GM13977 (cell line): ENCODE data around the gene ARHGEF28.

Source experiments
- DNase-seq: peaks from one replicate; pipeline ENCODE4 v3.0.0; 2012; ENCODE audit warnings: low spot score
- CTCF ChIP-seq: IDR thresholded peaks from 2 replicates; pipeline ENCODE4 v1.5.1; 2012; ENCODE audit warnings: mild to moderate bottlenecking, control low read depth; ENCODE audit not compliant: insufficient read depth; ENCODE audit errors: extremely low read depth, missing control alignments
- in situ Hi-C: fragments of 300-500 bp; cut with MboI; formaldehyde crosslinking; loops from one replicate; pipeline ENCODE4 v1.12.0; 2022; ENCODE audit warnings: low sequenced_read_pairs, low pct_unique_long_range_greater_than_20kb, mixed read lengths, inconsistent platforms; ENCODE audit not compliant: unreplicated experiment

Gene ARHGEF28

GRCh38 chr5:73954381-73954780 lies 328.4 kb downstream of the ARHGEF28 start:
- no peak for DNase-seq
- no peak for TF ChIP-seq CTCF
- in situ Hi-C loops: no loop called here

- in situ Hi-C loops: no loop called here
- no peak for TF ChIP-seq CTCF
- no peak for DNase-seq
Measured at GRCh38 chr5:73955271-73955846, 329.4 kb downstream of the ARHGEF28 start.

- in situ Hi-C loops: no loop called here
- no peak for DNase-seq
- no peak for TF ChIP-seq CTCF
Measured at GRCh38 chr5:73957397-73958001, 331.5 kb downstream of the ARHGEF28 start.

GRCh38 chr5:73958037-73958436 lies 332.0 kb downstream of the ARHGEF28 start:
- no peak for DNase-seq
- in situ Hi-C loops: no loop called here
- no peak for TF ChIP-seq CTCF

GRCh38 chr5:73960023-73960422 lies 334.0 kb downstream of the ARHGEF28 start:
- no peak for TF ChIP-seq CTCF
- in situ Hi-C loops: no loop called here

GRCh38 chr5:73960426-73960825 lies 334.4 kb downstream of the ARHGEF28 start:
- no peak for TF ChIP-seq CTCF
- DNase-seq: no peak
- in situ Hi-C loops: no loop called here

More at GRCh38 chr5:73960023-73960422, 334.0 kb downstream of the ARHGEF28 start:
- DNase-seq: peak; percentile 12
